ENCODE measurements around the gene MSH4.

GRCh38 chr1:75841421-75841820 lies 44.7 kb downstream of the MSH4 start:
- TF ChIP-seq CTCF (IDR thresholded peaks at IDR 0.05; ENCODE audit: insufficient read depth, low read depth, low read length): no peak
- TF ChIP-seq EZH2 (IDR thresholded peaks at IDR 0.05; ENCODE audit: insufficient read depth, low read length): no peak
